ENCODE measurements around the gene BAHCC1. TPM values are rescaled to one million over a fixed set of nuclear protein-coding genes. Genes with fewer than 3 reads are reported as not detected.

The BAHCC1 gene
- polyA plus RNA-seq, 1 donor from 2014 or later: 14.2 TPM

DNA sequence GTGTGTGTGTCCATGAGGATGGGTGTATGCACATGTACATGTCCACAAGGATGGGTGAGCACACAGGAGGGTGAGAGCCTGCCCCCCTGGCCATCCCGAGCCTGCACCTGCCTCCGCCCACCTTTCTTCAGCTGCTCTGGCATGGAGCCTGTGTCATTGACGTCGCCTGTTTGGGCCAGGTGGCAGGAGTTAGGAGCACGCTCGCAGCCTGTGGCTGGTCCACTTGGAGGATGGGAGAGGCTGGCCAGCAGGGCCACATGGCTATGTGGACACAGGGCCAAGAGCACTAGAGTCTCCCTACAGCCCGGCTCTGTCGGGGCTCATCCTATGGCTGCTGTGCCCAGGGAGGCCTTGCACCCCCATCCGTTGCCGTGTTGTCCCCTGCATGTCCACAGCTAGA, 21.4 kb downstream of the BAHCC1 start (continued):
- TF ChIP-seq RAD21 (conservative IDR thresholded peaks at IDR 0.05): no peak
- no peak for TF ChIP-seq POLR2AphosphoS5 (IDR thresholded peaks at IDR 0.05)
- no peak for TF ChIP-seq TAF1 (IDR thresholded peaks at IDR 0.05; ENCODE audit: low read depth)

DNA sequence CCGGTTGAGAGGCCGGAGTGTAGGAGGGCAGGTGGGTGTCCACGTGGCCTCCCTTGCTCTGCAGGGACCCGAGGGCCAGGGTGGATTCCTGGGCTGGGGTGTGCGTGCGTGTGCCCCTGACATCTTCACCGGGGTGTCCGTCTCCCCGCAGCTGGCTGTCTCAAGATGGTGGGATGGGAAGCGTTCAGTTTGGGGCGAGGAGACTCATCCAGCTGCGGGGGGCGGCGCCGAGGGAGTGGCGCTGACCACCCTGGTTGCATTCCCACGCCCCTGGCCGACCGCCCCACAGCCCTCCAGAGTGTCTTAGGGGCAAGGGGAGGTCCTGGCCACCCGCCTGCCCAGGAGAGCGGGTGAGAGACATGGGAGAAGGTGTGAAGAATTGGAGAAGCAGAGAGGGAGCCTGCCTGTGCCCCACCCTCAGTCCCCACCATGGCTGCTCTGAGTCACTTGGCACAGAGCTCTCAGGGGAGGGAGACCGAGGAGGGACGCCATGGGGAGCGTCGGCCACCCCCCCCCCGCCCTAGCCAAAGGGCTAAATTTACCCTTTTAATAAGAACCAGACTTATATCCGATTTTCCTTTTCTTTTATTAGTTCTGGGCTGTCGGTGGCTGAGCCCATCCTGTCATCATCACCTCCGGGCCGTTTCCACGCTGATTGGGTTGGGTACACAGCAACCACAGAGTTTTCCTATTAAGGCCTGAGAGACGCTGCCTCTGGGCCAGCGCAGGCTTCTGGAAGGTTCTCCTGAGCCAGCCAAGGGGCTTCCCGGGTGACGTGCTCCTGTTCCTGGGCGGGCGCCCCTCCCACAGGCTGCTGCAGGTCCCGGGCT, 22.0 kb downstream of the BAHCC1 start:
- H3K4me2 ChIP-seq (ENCODE audit: low read length): no peak overlapping the region
- no peak overlapping the region for H3K27ac ChIP-seq (ENCODE audit: low read length)
- no peak overlapping the region for H3K9ac ChIP-seq (ENCODE audit: low read length)
- H3K36me3 ChIP-seq (ENCODE audit: insufficient read depth, low read length): no peaks in the 10 kb centered on the region
- no peaks in the 10 kb centered on the region for H3K9me2 ChIP-seq (ENCODE audit: insufficient read depth, low read length)
- H2AFZ ChIP-seq (ENCODE audit: low read depth, low read length): no peak overlapping the region
- H4K20me1 ChIP-seq (ENCODE audit: insufficient read depth): no peaks in the 10 kb centered on the region
- no peak overlapping the region for H3K4me3 ChIP-seq (ENCODE audit: low read length)
- H3K27me3 ChIP-seq (ENCODE audit: insufficient read depth, low read depth, low read length): no peaks in the 10 kb centered on the region
- H3K9me3 ChIP-seq (ENCODE audit: low read length): no peaks in the 10 kb centered on the region
- TF ChIP-seq SMC3 (conservative IDR thresholded peaks at IDR 0.05; ENCODE audit: poor library complexity): no peak
- TF ChIP-seq, protein P1, sequence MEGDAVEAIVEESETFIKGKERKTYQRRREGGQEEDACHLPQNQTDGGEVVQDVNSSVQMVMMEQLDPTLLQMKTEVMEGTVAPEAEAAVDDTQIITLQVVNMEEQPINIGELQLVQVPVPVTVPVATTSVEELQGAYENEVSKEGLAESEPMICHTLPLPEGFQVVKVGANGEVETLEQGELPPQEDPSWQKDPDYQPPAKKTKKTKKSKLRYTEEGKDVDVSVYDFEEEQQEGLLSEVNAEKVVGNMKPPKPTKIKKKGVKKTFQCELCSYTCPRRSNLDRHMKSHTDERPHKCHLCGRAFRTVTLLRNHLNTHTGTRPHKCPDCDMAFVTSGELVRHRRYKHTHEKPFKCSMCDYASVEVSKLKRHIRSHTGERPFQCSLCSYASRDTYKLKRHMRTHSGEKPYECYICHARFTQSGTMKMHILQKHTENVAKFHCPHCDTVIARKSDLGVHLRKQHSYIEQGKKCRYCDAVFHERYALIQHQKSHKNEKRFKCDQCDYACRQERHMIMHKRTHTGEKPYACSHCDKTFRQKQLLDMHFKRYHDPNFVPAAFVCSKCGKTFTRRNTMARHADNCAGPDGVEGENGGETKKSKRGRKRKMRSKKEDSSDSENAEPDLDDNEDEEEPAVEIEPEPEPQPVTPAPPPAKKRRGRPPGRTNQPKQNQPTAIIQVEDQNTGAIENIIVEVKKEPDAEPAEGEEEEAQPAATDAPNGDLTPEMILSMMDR (IDR thresholded peaks at IDR 0.05; ENCODE audit: poor library complexity, severe bottlenecking): no peak
- no peak for TF ChIP-seq EP300 (conservative IDR thresholded peaks at IDR 0.05; ENCODE audit: poor library complexity, severe bottlenecking)
- TF ChIP-seq EZH2 (IDR thresholded peaks at IDR 0.05; ENCODE audit: borderline replicate concordance, insufficient read depth, low read length, poor library complexity, severe bottlenecking): no peak
- TF ChIP-seq, protein P2, sequence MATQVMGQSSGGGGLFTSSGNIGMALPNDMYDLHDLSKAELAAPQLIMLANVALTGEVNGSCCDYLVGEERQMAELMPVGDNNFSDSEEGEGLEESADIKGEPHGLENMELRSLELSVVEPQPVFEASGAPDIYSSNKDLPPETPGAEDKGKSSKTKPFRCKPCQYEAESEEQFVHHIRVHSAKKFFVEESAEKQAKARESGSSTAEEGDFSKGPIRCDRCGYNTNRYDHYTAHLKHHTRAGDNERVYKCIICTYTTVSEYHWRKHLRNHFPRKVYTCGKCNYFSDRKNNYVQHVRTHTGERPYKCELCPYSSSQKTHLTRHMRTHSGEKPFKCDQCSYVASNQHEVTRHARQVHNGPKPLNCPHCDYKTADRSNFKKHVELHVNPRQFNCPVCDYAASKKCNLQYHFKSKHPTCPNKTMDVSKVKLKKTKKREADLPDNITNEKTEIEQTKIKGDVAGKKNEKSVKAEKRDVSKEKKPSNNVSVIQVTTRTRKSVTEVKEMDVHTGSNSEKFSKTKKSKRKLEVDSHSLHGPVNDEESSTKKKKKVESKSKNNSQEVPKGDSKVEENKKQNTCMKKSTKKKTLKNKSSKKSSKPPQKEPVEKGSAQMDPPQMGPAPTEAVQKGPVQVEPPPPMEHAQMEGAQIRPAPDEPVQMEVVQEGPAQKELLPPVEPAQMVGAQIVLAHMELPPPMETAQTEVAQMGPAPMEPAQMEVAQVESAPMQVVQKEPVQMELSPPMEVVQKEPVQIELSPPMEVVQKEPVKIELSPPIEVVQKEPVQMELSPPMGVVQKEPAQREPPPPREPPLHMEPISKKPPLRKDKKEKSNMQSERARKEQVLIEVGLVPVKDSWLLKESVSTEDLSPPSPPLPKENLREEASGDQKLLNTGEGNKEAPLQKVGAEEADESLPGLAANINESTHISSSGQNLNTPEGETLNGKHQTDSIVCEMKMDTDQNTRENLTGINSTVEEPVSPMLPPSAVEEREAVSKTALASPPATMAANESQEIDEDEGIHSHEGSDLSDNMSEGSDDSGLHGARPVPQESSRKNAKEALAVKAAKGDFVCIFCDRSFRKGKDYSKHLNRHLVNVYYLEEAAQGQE (IDR thresholded peaks at IDR 0.05; ENCODE audit: borderline replicate concordance): no peak
- TF ChIP-seq MXI1 (conservative IDR thresholded peaks at IDR 0.05; ENCODE audit: poor library complexity, severe bottlenecking): no peak
- TF ChIP-seq TAF1 (IDR thresholded peaks at IDR 0.05; ENCODE audit: low read depth): no peak
- no peak for TF ChIP-seq RAD21 (conservative IDR thresholded peaks at IDR 0.05)
- no peak for TF ChIP-seq POLR2AphosphoS5 (IDR thresholded peaks at IDR 0.05)
- no peaks in the 10 kb centered on the region for H3F3A ChIP-seq (ENCODE audit: insufficient read depth, low read length, poor library complexity, severe bottlenecking)
- H3K79me2 ChIP-seq (replicated peaks; ENCODE audit: insufficient read depth, low read length): peaks cover 38% of the 10 kb centered on the region
